ENCODE data around the gene BAIAP2.

BAIAP2 gene

DNA sequence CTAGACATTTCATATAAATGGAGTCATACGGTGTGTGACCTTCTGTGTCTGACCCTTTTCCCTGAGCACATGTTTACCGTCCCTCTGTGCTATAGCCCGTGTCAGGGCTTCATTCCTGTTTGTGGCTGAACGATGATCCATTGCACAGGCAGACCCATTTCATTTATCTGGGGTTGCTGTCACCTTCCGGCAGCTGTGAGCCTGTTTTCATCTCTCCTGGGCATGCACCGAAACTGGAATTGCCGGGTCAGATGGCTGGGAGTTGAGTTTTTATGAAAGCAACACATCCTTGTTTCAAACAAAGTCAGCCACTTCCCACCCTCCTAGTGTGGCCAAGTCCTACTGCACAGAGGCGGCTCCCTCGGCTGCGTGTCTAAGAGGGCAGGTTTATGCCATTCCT lies 25.5 kb downstream of the BAIAP2 start:
- ATAC-seq (ENCODE audit: low read depth) (no peak), DNase-seq (ENCODE audit: low spot score) (no peak)
- H3K9me3 ChIP-seq (ENCODE audit: severe bottlenecking), result no peaks in the 10 kb centered on the region
- H3K36me3 ChIP-seq (ENCODE audit: low read depth), result peaks cover 70% of the 10 kb centered on the region
- H3K4me1 ChIP-seq (ENCODE audit: insufficient read depth, poor library complexity, severe bottlenecking), result peaks cover 47% of the 10 kb centered on the region
- no peak for TF ChIP-seq CTCF (IDR thresholded peaks at IDR 0.05; ENCODE audit: poor library complexity, severe bottlenecking)
- no peak overlapping the region for H3K27ac ChIP-seq (ENCODE audit: poor library complexity, severe bottlenecking)
- H3K4me3 ChIP-seq (ENCODE audit: severe bottlenecking), result no peak overlapping the region
- H3K27me3 ChIP-seq (ENCODE audit: insufficient read depth, poor library complexity, severe bottlenecking), result no peaks in the 10 kb centered on the region

DNA sequence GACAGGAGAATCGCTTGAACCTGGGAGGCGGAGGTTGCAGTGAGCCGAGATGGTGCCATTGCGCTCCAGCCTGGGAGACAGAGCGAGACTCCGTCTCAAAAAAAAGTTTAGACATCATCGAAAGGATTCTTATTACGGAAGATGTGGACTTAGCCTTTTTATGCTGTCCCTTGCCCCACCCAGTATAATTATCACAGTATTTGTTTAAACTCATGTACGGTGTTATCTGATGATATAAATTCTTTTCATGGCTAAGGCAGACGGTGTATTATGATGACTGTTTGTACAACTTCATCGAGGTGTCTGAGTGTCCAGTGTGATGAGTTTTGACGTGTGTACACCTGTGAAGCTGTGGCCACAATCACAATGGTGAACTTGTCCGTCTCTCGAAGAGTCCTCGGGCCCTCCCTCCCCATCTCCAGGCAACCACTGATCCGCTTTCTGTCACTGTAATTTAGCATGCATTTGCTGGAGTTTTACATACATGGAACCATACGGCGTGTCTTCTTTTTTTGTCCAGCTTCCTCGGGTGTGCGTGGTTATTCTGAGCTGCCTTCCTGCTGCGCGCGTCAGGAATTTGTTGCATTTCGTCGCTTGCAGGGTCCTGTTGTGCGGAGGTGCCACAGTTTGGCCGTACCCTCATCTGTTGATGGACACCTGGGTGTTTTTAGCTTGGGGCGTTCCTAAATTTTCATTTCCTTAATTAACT lies 26.2 kb downstream of the BAIAP2 start:
- ATAC-seq (ENCODE audit: low read depth) (no peak), DNase-seq (ENCODE audit: low spot score) (no peak)
- no peak for TF ChIP-seq CTCF (IDR thresholded peaks at IDR 0.05; ENCODE audit: poor library complexity, severe bottlenecking)
- Histone ChIP-seq H3K9me3 (ENCODE audit: severe bottlenecking) (no peaks in the 10 kb centered on the region), H3K36me3 (ENCODE audit: low read depth) (peaks cover 71% of the 10 kb centered on the region), H3K27ac (ENCODE audit: poor library complexity, severe bottlenecking) (no peak overlapping the region), H3K4me1 (ENCODE audit: insufficient read depth, poor library complexity, severe bottlenecking) (peaks cover 52% of the 10 kb centered on the region), H3K27me3 (ENCODE audit: insufficient read depth, poor library complexity, severe bottlenecking) (no peaks in the 10 kb centered on the region), H3K4me3 (ENCODE audit: severe bottlenecking) (no peak overlapping the region)

DNA sequence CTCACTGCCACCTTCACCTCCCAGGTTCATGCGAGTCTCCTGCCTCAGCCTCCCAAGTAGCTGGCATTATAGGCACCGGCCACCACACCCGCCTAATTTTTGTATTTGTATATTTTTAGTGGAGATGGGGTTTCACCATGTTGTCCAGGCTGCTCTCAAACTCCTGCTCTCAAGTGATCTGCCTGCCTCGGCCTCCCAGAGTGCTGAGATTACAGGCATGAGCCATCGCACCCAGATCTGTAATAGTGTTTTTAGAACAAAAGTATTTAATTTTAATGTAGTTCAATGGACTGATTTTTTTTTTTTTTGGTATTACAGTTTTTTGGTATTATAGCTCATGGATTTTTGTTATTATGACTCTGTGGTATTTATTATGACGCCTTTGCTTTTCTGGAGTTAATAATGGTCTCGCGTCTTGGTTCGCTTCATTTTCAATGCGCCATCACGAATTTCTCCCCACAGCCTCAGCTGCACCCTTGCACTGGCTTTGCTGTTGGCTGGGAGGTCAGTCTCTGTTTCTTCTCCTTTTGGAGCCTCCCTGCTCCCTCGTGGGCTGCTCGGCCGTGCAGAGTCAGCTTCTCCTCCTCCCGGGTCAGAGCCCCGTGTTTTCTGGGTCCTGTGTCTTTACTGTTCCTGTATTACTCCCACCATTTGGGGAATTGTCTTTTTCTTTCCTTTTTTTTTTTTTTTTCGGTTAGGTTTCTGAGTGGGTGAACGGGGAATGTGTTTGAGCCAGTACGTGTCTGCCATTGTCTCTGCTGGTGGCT lies 27.2 kb downstream of the BAIAP2 start:
- Histone ChIP-seq H3K9me3 (ENCODE audit: severe bottlenecking) (no peaks in the 10 kb centered on the region), H3K27ac (ENCODE audit: poor library complexity, severe bottlenecking) (peak overlapping the region; percentile 55), H3K27me3 (ENCODE audit: insufficient read depth, poor library complexity, severe bottlenecking) (no peaks in the 10 kb centered on the region), H3K4me3 (ENCODE audit: severe bottlenecking) (no peak overlapping the region), H3K36me3 (ENCODE audit: low read depth) (peaks cover 76% of the 10 kb centered on the region), H3K4me1 (ENCODE audit: insufficient read depth, poor library complexity, severe bottlenecking) (peaks cover 45% of the 10 kb centered on the region)
- no peak for TF ChIP-seq CTCF (IDR thresholded peaks at IDR 0.05; ENCODE audit: poor library complexity, severe bottlenecking)
- no peak for ATAC-seq (ENCODE audit: low read depth)
- DNase-seq (ENCODE audit: low spot score), result no peak

DNA sequence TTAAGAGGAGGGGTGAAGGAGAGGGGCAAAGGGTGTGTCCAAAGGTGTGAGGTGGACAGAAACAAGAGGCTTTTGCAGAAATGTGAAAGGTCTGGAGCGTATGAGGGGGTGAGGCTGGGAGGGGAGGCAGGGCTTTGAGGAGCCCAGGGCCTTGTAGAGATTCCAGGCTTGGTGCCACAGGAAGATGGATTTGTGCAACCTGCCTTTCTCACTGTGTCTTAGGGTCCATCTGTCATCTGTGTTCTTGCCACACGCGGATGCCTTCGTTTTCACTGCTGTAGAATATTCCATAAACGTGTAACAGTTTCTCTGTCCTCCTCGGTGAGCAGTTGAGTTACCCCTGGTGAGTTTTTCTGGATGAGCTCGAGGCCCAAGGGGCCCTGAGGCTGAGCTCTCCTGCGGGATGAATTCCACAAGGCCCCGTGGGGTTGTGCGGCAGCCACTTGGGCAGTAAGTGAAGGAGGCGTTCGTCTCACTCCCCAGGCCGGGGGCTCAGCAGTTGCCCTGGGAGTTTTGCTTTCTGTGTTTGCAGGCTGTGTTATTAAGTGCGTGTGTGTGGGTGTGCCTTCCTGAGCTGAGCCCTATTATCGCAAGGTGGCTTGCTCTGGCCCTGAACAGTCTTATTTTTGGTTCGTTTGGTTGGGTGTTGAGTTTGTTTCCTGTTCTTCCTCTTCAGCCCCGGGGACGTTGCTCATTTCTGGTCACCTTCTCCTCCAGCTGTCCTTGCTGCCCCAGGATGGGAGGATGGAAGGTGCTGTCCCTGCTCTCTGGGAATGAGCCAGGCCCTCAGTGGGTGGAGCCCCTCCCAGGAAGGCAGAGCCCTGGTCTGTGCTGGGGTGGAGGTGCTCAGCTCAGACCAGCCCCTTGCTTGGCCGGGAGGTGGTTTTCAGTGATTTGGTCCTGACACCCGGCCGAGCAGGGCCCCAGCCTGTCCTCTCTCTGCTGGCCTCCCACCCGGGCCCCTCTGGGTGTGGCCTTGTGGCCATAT lies 28.4 kb downstream of the BAIAP2 start:
- ATAC-seq (ENCODE audit: low read depth) (no peak), DNase-seq (ENCODE audit: low spot score) (no peak)
- Histone ChIP-seq H3K27me3 (ENCODE audit: insufficient read depth, poor library complexity, severe bottlenecking) (no peaks in the 10 kb centered on the region), H3K4me3 (ENCODE audit: severe bottlenecking) (no peak overlapping the region), H3K9me3 (ENCODE audit: severe bottlenecking) (no peaks in the 10 kb centered on the region), H3K4me1 (ENCODE audit: insufficient read depth, poor library complexity, severe bottlenecking) (peaks cover 36% of the 10 kb centered on the region), H3K36me3 (ENCODE audit: low read depth) (peaks cover 77% of the 10 kb centered on the region), H3K27ac (ENCODE audit: poor library complexity, severe bottlenecking) (peak overlapping the region; percentile 55)
- no peak for TF ChIP-seq CTCF (IDR thresholded peaks at IDR 0.05; ENCODE audit: poor library complexity, severe bottlenecking)
